ENCODE measurements around the gene UROC1.

Gene UROC1

DNA sequence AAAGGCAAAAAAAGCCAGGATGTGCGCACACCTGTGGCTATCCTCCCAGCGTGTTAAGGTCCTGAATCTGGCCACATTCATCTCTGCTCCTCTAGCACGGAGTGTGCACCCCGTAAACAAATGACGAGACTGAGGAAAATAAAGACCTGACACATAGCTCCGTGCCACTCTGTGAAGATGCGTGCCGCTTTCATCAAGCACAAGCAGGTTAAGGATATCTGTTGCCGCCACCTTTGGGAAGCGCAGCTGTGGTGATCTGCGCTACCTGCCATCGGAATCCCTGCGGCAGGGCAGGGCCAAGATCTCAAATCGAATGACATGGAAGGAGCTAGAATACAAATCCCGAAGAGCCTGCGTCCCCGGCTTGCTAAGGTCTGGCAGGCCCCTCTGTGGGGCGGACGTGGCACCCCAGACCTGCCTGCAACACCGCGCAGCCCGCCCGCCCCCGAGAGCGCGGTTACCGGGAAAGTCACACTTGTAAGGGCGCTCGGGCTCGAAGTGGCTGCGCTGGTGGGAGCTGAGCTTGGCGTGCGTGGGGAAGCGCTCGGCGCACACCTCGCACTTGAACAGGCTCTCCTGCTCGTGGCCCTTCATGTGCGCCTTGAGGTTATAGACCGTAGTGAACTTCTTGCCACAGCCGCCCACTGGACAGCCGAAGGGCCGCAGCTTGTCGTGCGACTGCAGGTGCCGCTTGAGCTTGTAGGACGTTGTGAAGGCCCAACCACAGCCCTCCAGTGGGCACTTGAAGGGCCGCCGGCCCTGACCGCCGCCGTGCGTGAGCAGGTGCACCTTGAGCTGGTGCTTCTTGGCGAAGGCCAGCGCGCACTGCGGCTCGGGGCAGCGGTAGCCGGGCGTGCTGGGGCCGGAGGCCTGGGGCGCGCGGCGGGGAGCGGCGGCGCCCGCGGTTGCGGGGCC, 42.8 kb downstream of the UROC1 start:
- Histone ChIP-seq H3K27me3 (ENCODE audit: control insufficient read depth, insufficient read depth, low read length) (no peaks in the 10 kb centered on the region), H3K4me1 (ENCODE audit: control insufficient read depth, insufficient read depth, low read length) (peaks cover 23% of the 10 kb centered on the region), H3K9ac (ENCODE audit: low read depth, low read length) (peak overlapping the region; percentile 32), H3K9me3 (ENCODE audit: control insufficient read depth, insufficient read depth, low read length) (no peaks in the 10 kb centered on the region), H3K27ac (ENCODE audit: low read depth, low read length) (peak overlapping the region; percentile 79), H3K4me3 (ENCODE audit: low read depth, low read length) (peak overlapping the region; percentile 78), H3K36me3 (ENCODE audit: control insufficient read depth, insufficient read depth, low read length) (peaks cover 26% of the 10 kb centered on the region)

DNA sequence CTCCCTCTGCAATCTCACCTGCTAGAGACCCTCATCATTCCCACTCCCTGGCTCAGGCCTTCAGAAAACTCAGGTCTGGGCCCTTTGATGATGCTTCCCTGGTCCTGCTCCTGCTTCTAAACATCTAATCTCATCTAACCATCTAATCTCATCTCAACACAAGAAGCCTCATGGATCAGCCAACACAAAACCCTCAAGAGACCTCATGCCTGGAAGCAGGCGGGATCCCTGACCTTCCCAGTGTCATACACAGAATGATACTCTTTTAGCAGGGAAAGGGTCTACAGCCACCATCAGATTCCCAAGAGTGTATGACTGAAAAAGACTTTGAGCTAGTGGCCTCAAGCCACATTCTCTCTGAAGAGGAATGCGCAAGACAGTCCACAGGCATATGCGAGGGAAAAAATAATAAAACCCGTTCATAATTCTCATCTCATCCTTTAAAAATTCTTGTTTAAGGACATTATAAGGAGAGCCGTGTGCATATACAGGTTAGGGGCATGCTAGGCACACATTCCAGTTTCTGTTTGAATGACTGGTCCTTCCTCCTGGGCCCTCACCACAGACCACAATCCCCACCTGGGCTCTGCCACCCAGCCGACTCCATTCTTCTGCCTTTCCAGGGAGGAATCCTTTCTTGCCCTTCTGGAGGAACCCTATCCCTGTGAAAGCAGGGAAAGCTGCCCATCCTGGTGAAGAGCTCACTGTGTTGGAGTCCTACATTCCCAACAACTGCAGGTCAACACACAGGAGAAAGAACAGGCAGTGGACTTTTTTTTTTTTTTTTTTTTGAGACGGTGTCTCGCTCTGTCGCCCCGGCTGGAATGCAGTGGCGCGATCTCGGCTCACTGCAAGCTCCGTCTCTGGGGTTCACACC, 44.0 kb downstream of the UROC1 start:
- Histone ChIP-seq H3K4me3 (ENCODE audit: low read depth, low read length) (no peak overlapping the region), H3K9ac (ENCODE audit: low read depth, low read length) (no peak overlapping the region)

DNA sequence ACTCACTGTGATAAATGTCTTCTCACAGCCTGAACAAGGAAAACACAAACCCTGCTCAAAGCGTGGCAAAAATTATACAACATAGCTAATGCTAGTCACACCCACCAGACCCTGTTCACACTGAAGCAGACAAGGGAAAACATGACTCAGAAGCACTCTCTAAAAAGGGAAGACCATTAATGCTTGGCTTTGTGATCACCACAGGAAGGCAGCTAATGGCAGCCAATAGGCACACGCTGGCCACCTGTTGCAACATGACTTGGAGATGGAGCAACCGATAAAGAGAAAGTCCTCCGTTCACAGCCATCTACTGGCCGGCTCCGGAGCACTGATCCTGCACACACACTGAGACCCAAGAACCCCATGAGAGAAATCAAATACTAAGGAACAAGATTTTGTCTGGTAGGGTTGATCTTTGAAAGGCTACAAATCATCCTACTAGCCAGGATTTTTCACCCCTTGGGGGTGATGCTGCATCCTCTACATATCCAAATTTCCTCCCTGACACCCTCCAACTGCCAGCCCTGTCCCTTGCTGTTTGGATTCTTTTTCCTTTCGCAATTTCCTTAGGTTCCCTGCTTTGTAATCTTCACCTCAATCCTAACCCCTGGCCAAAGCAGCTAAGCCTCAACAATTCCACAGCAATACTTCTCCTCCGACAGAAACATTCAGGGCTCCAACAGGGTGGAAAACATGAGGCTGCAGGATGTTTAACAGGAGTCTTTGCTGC, 45.1 kb downstream of the UROC1 start:
- Histone ChIP-seq H3K4me1 (ENCODE audit: control insufficient read depth, insufficient read depth, low read length) (peaks cover 23% of the 10 kb centered on the region), H3K9ac (ENCODE audit: low read depth, low read length) (no peak overlapping the region)

More for the DNA sequence above, 44.0 kb downstream of the UROC1 start:
- Histone ChIP-seq H3K9me3 (ENCODE audit: control insufficient read depth, insufficient read depth, low read length) (no peaks in the 10 kb centered on the region), H3K27me3 (ENCODE audit: control insufficient read depth, insufficient read depth, low read length) (no peaks in the 10 kb centered on the region), H3K36me3 (ENCODE audit: control insufficient read depth, insufficient read depth, low read length) (peaks cover 39% of the 10 kb centered on the region), H3K4me1 (ENCODE audit: control insufficient read depth, insufficient read depth, low read length) (peaks cover 23% of the 10 kb centered on the region), H3K27ac (ENCODE audit: low read depth, low read length) (no peak overlapping the region)

DNA sequence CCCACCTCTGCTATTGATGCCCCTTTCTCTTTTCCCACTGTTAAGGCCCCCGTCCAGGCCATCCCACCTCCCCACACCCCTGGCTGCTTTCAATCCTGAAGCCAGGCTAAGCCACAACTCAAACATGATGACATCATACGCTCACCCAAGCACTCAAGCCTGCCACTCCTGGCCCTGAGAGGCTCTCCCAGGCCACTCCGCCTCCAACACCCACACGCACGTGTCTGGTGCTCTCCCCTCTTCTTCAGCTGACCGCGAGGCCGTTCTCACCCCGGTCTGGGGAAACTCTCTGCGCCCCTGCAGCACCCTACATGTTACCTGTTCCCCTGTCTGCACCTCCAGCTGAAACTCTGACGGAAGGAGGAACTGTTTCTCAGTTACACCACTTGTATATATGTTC, 48.1 kb downstream of the UROC1 start:
- H3K9me3 ChIP-seq (ENCODE audit: control insufficient read depth, insufficient read depth, low read length): no peaks in the 10 kb centered on the region
- peaks cover 79% of the 10 kb centered on the region for H3K36me3 ChIP-seq (ENCODE audit: control insufficient read depth, insufficient read depth, low read length)
- H3K27ac ChIP-seq (ENCODE audit: low read depth, low read length): no peak overlapping the region
- H3K27me3 ChIP-seq (ENCODE audit: control insufficient read depth, insufficient read depth, low read length): no peaks in the 10 kb centered on the region
- H3K4me1 ChIP-seq (ENCODE audit: control insufficient read depth, insufficient read depth, low read length): peaks cover 14% of the 10 kb centered on the region
- H3K9ac ChIP-seq (ENCODE audit: low read depth, low read length): no peak overlapping the region
- no peak overlapping the region for H3K4me3 ChIP-seq (ENCODE audit: low read depth, low read length)

More for the DNA sequence above, 45.1 kb downstream of the UROC1 start:
- Histone ChIP-seq H3K27me3 (ENCODE audit: control insufficient read depth, insufficient read depth, low read length) (no peaks in the 10 kb centered on the region), H3K9me3 (ENCODE audit: control insufficient read depth, insufficient read depth, low read length) (no peaks in the 10 kb centered on the region), H3K36me3 (ENCODE audit: control insufficient read depth, insufficient read depth, low read length) (peaks cover 50% of the 10 kb centered on the region), H3K4me3 (ENCODE audit: low read depth, low read length) (no peak overlapping the region), H3K27ac (ENCODE audit: low read depth, low read length) (no peak overlapping the region)

DNA sequence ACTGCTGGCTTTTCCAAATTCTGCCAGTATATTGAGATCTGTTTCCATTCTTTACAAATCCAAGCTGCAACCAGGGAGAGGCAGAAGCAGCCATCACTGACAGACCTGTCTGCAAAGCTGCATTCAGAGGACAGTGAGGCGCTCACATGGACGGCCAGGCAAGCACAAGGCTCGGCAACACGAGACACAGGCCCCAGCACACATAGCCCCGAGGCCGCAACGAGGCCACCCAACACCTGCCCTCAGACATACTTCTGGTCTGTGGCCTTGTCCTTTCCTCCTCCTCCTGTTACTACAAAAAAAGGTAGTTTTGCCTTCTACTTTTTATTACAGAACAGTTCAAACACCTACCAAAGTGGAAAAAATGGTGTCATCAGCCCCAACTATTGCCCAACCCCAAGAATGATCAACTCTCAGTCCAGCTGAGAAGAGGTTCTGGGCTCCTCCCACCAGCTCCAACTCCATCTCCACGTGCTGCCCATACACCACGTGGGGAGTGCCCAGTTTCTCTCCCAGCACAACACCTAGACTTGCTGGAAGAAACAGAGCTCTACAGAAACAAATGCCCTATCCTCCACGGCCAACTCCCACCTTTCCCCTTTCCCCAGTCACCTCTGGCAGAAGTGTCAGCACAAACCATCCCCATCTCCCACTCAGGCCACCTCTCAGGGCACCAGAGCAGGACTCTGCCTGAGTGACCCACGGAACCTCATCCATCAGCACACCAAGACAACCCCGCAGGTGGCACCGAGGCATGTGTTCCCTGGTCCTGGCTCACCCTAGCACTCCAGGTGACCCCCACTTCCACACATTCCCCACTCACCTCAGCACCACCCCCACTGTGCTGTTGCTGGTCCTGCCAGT, 49.3 kb downstream of the UROC1 start:
- Histone ChIP-seq H3K27me3 (ENCODE audit: control insufficient read depth, insufficient read depth, low read length) (no peaks in the 10 kb centered on the region), H3K4me3 (ENCODE audit: low read depth, low read length) (no peak overlapping the region), H3K9me3 (ENCODE audit: control insufficient read depth, insufficient read depth, low read length) (no peaks in the 10 kb centered on the region), H3K4me1 (ENCODE audit: control insufficient read depth, insufficient read depth, low read length) (peaks cover 8% of the 10 kb centered on the region), H3K27ac (ENCODE audit: low read depth, low read length) (no peak overlapping the region), H3K36me3 (ENCODE audit: control insufficient read depth, insufficient read depth, low read length) (peaks cover 91% of the 10 kb centered on the region), H3K9ac (ENCODE audit: low read depth, low read length) (no peak overlapping the region)

DNA sequence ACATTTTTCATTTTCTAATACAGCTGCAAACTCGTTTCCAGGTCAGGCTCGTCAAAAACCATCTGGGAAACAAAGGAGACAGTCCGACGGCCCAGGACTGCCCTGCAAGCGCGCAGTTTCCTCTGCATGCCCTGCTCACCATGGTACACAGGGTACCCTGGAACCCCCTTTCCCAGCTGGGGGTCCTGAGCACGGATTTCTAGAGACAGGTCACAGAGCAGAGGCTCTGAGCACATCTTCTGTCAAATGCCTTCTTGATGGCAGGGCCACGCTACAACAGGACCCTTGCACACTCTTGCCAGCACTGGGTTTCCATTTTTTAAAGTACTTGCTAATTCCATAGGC, 50.0 kb downstream of the UROC1 start:
- H3K4me1 ChIP-seq (ENCODE audit: control insufficient read depth, insufficient read depth, low read length): peaks cover 1% of the 10 kb centered on the region; the same call in 1 of the 2 replicates
- H3K9me3 ChIP-seq (ENCODE audit: control insufficient read depth, insufficient read depth, low read length): no peaks in the 10 kb centered on the region
- H3K27ac ChIP-seq (ENCODE audit: low read depth, low read length): no peak overlapping the region
- H3K4me3 ChIP-seq (ENCODE audit: low read depth, low read length): no peak overlapping the region
- peaks cover 94% of the 10 kb centered on the region for H3K36me3 ChIP-seq (ENCODE audit: control insufficient read depth, insufficient read depth, low read length)
- no peak overlapping the region for H3K9ac ChIP-seq (ENCODE audit: low read depth, low read length)
- H3K27me3 ChIP-seq (ENCODE audit: control insufficient read depth, insufficient read depth, low read length): no peaks in the 10 kb centered on the region

DNA sequence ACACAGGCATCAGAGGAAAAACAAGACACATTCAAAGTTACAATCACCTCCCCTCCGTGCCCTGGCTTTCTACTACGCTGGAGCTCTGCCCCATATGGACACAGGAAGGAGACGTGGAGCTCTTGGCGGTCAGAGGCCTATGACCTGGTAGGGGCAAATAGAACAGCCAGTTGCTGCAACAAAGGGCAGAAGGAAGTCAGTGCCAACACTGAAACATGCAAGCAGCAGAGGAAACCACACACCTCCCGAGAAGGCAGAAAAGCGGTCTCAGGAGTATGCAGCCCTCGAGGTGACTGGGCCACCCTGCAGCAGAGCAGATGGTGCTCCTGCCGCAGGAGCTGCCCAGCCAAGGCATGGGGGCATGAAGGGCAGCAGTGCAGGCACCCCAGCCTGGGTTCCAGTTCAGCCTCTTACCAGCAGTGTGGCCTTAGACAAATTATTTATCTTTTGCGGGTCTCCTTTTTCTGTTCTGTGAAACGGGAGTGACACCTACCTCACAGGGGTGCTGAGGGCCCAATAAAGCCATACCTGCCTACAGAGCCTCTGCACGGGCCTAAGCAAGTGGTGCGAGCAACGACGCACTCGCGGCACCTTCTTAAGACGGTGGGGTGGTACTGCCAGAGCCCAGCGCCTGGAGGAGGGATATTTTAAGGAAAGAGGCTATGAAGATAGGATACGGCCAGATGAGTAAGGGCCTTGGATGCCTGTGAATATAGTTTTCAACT, 50.5 kb downstream of the UROC1 start:
- Histone ChIP-seq H3K27ac (ENCODE audit: low read depth, low read length) (no peak overlapping the region), H3K9me3 (ENCODE audit: control insufficient read depth, insufficient read depth, low read length) (no peaks in the 10 kb centered on the region), H3K9ac (ENCODE audit: low read depth, low read length) (no peak overlapping the region), H3K36me3 (ENCODE audit: control insufficient read depth, insufficient read depth, low read length) (peaks cover 96% of the 10 kb centered on the region), H3K4me1 (ENCODE audit: control insufficient read depth, insufficient read depth, low read length) (no peaks in the 10 kb centered on the region; the same call in 1 of the 2 replicates), H3K4me3 (ENCODE audit: low read depth, low read length) (no peak overlapping the region), H3K27me3 (ENCODE audit: control insufficient read depth, insufficient read depth, low read length) (no peaks in the 10 kb centered on the region)

DNA sequence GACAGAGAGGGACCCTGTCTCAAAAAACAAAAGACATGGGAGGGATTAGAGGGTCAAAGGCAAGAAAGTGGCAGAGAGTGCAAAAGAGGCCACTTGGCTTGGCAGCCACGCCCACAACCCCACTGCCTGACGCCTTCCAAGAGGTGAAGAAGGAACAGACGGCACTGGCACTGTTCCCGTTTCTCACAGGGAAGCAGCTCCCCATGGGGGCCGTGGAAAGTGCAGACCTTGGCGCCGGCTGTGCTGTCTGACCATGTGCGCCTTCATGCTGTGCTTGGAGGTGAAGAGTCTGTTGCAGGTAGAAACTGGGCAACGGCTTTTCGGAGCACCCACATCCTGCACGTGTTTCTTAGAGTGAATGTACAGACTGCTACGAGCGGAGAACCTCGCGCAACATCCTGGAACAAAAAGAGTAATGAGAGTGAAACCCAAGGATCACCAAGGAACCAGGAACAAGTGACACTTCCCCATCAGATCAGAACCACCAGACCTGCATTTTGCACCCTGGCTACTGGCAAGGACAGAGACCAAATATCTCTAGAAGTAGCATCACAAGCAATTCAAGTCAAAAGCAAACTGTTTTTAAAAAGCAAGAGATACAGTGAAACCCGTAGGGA, 51.5 kb downstream of the UROC1 start:
- Histone ChIP-seq H3K27ac (ENCODE audit: low read depth, low read length) (no peak overlapping the region), H3K4me3 (ENCODE audit: low read depth, low read length) (no peak overlapping the region), H3K27me3 (ENCODE audit: control insufficient read depth, insufficient read depth, low read length) (no peaks in the 10 kb centered on the region), H3K9me3 (ENCODE audit: control insufficient read depth, insufficient read depth, low read length) (no peaks in the 10 kb centered on the region), H3K36me3 (ENCODE audit: control insufficient read depth, insufficient read depth, low read length) (peaks cover 96% of the 10 kb centered on the region), H3K9ac (ENCODE audit: low read depth, low read length) (no peak overlapping the region), H3K4me1 (ENCODE audit: control insufficient read depth, insufficient read depth, low read length) (no peaks in the 10 kb centered on the region)

DNA sequence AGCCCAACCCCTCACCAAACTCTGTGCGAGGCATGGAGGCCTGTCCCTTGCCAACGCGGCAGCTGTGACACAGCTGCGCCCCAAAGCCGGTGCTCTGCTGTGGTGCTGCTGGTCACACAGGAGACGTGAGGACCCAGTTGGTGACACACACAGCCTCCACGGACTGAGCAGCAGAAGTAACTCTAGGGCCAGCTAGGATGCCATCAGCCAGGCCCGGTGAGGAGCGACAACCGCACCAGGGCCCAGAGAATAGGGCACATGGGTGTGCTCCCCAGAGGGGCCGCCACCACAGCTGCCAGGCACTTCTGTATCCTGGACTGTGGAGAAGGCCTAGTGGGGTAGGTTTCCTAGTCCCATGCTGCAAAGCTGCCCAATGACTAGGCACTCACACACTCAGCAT, 52.6 kb downstream of the UROC1 start:
- H3K9ac ChIP-seq (ENCODE audit: low read depth, low read length): no peak overlapping the region
- H3K4me1 ChIP-seq (ENCODE audit: control insufficient read depth, insufficient read depth, low read length): no peaks in the 10 kb centered on the region
- no peaks in the 10 kb centered on the region for H3K9me3 ChIP-seq (ENCODE audit: control insufficient read depth, insufficient read depth, low read length)
- H3K27ac ChIP-seq (ENCODE audit: low read depth, low read length): no peak overlapping the region
- no peak overlapping the region for H3K4me3 ChIP-seq (ENCODE audit: low read depth, low read length)
- no peaks in the 10 kb centered on the region for H3K27me3 ChIP-seq (ENCODE audit: control insufficient read depth, insufficient read depth, low read length)
- H3K36me3 ChIP-seq (ENCODE audit: control insufficient read depth, insufficient read depth, low read length): peaks cover 96% of the 10 kb centered on the region
